ENCODE measurements around the gene RPS6KA1. TPM values are rescaled to one million over a fixed set of nuclear protein-coding genes. Genes with fewer than 3 reads are reported as not detected.
A peak's percentile ranks its signal among the peaks of the same experiment; 100 is the strongest.

Gene RPS6KA1
- total and polyA plus RNA-seq, 9 of the 15 experiments (the other 6 are each of a cell fraction or from before 2014, with no cell fraction given) = 2.4 to 61.0 (median 35.5) TPM

DNA sequence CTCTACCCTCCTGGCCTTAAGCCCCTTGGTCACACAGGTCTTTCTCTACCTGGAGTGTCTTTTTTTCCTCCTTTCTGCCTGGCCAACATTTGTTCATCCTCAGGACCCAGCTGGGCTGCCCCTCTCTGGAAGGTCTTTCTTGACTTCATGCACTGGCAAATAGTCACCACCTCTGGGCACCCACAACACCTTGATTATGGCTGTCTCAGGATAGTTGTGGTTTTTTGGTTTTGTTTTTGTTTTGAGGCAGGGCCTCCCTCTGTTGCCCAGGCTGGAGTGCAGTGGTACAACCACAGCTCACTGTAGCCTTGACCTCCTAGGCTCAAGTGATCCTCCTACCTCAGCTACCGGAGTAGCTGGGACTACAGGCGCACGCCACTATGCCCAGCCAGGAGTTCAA lies 10.8 kb downstream of the RPS6KA1 start:
- in situ Hi-C loops (cut with MboI) = no loop called here
- H3K4me2 ChIP-seq (ENCODE audit: insufficient read depth, low read length) = no peak overlapping the region
- no peak overlapping the region for H2AFZ ChIP-seq (ENCODE audit: low read depth, low read length)
- no peak overlapping the region for H3K4me3 ChIP-seq
- POLR2A ChIA-PET = interaction anchor here (0.6 to 5.6 kb wide), 5 partner anchors 8 to 334 kb away, joined by 3 to 33 read pairs (median 3); partner anchors contain the start of gene RPS6KA1
- 100% methylated on average over 3 of the region's 3 CpGs for WGBS (ENCODE audit: insufficient coverage, low coverage, missing lambda C conversion rate)
- H3K36me3 ChIP-seq (ENCODE audit: control insufficient read depth, insufficient read depth, low read length) = peaks cover 42% of the 10 kb centered on the region
- ATAC-seq (no peak), DNase-seq (ENCODE audit: extremely low read depth in 1 of 4, low spot score in 3 of 4) (no peak), FAIRE-seq (no peak)
- 0 out of 2 replicates have a peak, but pooled peaks cover 6% of the 10 kb centered on the region for H4K20me1 ChIP-seq (replicated peaks; ENCODE audit: control insufficient read depth, insufficient read depth, low read length)
- no peaks in the 10 kb centered on the region for H3K9me3 ChIP-seq (replicated peaks; ENCODE audit: control insufficient read depth, insufficient read depth, low read depth, low read length)
- CTCF ChIA-PET (ENCODE audit: low intra/inter-chr PET ratio) = no interaction called here
- intact Hi-C loops (cut with micrococcal nuclease) = no loop called here
- H3K27me3 ChIP-seq (ENCODE audit: control insufficient read depth in 2 of 2, insufficient read depth in 2 of 2, low read length in 2 of 2) = no peaks in the 10 kb centered on the region
- no peak overlapping the region; the same call in 2 of the 3 replicates for H3K27ac ChIP-seq (ENCODE audit: extremely low read depth, low read depth, low read length)
- no peak for TF ChIP-seq CBX3 (IDR thresholded peaks at IDR 0.05; ENCODE audit: borderline replicate concordance in 1 of 2, low read length in 2 of 2)
- TF ChIP-seq ZNF347 (CRISPR knock-in tag; IDR thresholded peaks at IDR 0.05; ENCODE audit: low read depth) = no peak
- TF ChIP-seq CHD1 (IDR thresholded peaks at IDR 0.05; ENCODE audit: low read length) = no peak
- no peak for TF ChIP-seq E2F3 (CRISPR knock-in tag; IDR thresholded peaks at IDR 0.05)
- no peak for TF ChIP-seq NRF1 (conservative IDR thresholded peaks at IDR 0.05 in 1 of 2, IDR thresholded peaks at IDR 0.05 in 1 of 2)
- TF ChIP-seq RUNX1 (IDR thresholded peaks at IDR 0.05; ENCODE audit: low read depth) = no peak
- no TSS peak for BruUV-seq (replicated peaks)
- H3K9me1 ChIP-seq (ENCODE audit: control insufficient read depth, insufficient read depth, low read length) = no peaks in the 10 kb centered on the region
- H3K79me2 ChIP-seq (ENCODE audit: control insufficient read depth, insufficient read depth, low read length) = peaks cover 8% of the 10 kb centered on the region; the same call in 2 of the 3 replicates
- H3K9ac ChIP-seq (ENCODE audit: insufficient read depth in 1 of 2, low read depth in 2 of 2, low read length in 2 of 2) = no peak overlapping the region
- peaks cover 29 to 32% of the 10 kb centered on the region in 2 experiments for H3K4me1 ChIP-seq (replicated peaks in 1 of 2; ENCODE audit: control insufficient read depth in 2 of 2, insufficient read depth in 2 of 2, low read length in 2 of 2)

- H3K36me3 ChIP-seq (ENCODE audit: control insufficient read depth, insufficient read depth, low read length) = peaks cover 47% of the 10 kb centered on the region
- TF ChIP-seq ID3 (CRISPR knock-in tag; IDR thresholded peaks at IDR 0.05) (no peak), ID3 (tag; IDR thresholded peaks at IDR 0.05) (peak; percentile 69; the same call in 1 of the 2 replicates), STAG1 (CRISPR knock-in tag; IDR thresholded peaks at IDR 0.05; ENCODE audit: borderline replicate concordance) (no peak), ZNF347 (CRISPR knock-in tag; IDR thresholded peaks at IDR 0.05; ENCODE audit: low read depth) (no peak), SMARCA4 (IDR thresholded peaks at IDR 0.05) (no peak), ZSCAN32 (CRISPR knock-in tag; IDR thresholded peaks at IDR 0.05) (no peak), CREBBP (IDR thresholded peaks at IDR 0.05; ENCODE audit: low read depth, low read length) (no peak), ELF1 (tag; IDR thresholded peaks at IDR 0.05) (no peak), SIX5 (IDR thresholded peaks at IDR 0.05; ENCODE audit: borderline replicate concordance in 1 of 2, insufficient read depth in 1 of 2, low read depth in 1 of 2, low read length in 2 of 2) (no peak), E2F4 (CRISPR knock-in tag; IDR thresholded peaks at IDR 0.05; ENCODE audit: low read depth) (peak; percentile 60; the same call in 1 of the 2 replicates), ZBTB8A (IDR thresholded peaks at IDR 0.05; ENCODE audit: partially characterized antibody) (no peak)
Measured at GRCh38 chr1:26541431-26541815, 11.9 kb downstream of the RPS6KA1 start.

More at GRCh38 chr1:26541431-26541815, 11.9 kb downstream of the RPS6KA1 start:
- BruUV-seq (replicated peaks) = no TSS peak
- CTCF ChIA-PET (ENCODE audit: low intra/inter-chr PET ratio) = no interaction called here
- Histone ChIP-seq H3K79me2 (ENCODE audit: control insufficient read depth, insufficient read depth, low read length) (peaks cover 8% of the 10 kb centered on the region; the same call in 1 of the 3 replicates), H2AFZ (ENCODE audit: low read depth, low read length) (peak overlapping the region; percentile 60), H3K4me1 (replicated peaks in 1 of 2; ENCODE audit: control insufficient read depth in 2 of 2, insufficient read depth in 2 of 2, low read length in 2 of 2) (peaks cover 29 to 39% of the 10 kb centered on the region in 2 experiments), H3K9ac (ENCODE audit: insufficient read depth in 1 of 2, low read depth in 2 of 2, low read length in 2 of 2) (peak overlapping the region; percentile 9 to 89; a peak in 3 of 4 replicates), H3K4me3 (no peak overlapping the region), H3K27ac (ENCODE audit: extremely low read depth, low read depth, low read length) (peak overlapping the region; percentile 63), H3K27me3 (ENCODE audit: control insufficient read depth in 2 of 2, insufficient read depth in 2 of 2, low read length in 2 of 2) (no peaks in the 10 kb centered on the region), H4K20me1 (replicated peaks; ENCODE audit: control insufficient read depth, insufficient read depth, low read length) (0 out of 2 replicates have a peak, but pooled peaks cover 4% of the 10 kb centered on the region), H3K4me2 (ENCODE audit: insufficient read depth, low read length) (peak overlapping the region; percentile 72), H3K9me3 (replicated peaks; ENCODE audit: control insufficient read depth, insufficient read depth, low read depth, low read length) (no peaks in the 10 kb centered on the region), H3K9me1 (ENCODE audit: control insufficient read depth, insufficient read depth, low read length) (no peaks in the 10 kb centered on the region)
- peak; percentile 22 for ATAC-seq
- peak in 1 of 4 experiments; percentile 26 for DNase-seq (ENCODE audit: extremely low read depth in 1 of 4, low spot score in 3 of 4)
- in situ Hi-C loops (cut with MboI) = no loop called here
- 33% methylated on average over 7 of the region's 7 CpGs for WGBS (ENCODE audit: insufficient coverage, low coverage, missing lambda C conversion rate)
- POLR2A ChIA-PET = interaction anchor here (0.6 to 5.6 kb wide), 11 partner anchors 10 to 293 kb away, joined by 3 to 33 read pairs (median 4); partner anchors contain the start of genes HMGN2 and RPS6KA1
- FAIRE-seq = no peak
- intact Hi-C loops (cut with micrococcal nuclease) = no loop called here
